ENCODE data around the gene ARHGDIA. TPM values are rescaled to one million over a fixed set of nuclear protein-coding genes. Genes with fewer than 3 reads are reported as not detected.

ARHGDIA gene
- total and polyA plus RNA-seq, 2 of the 8 experiments (the other 6 are each of a cell fraction or from before 2014, with no cell fraction given): 62.4 to 217 TPM

- TF ChIP-seq RNF2 (IDR thresholded peaks at IDR 0.05; ENCODE audit: borderline replicate concordance, low read depth, low read length, missing control alignments, poor library complexity, severe bottlenecking): no peak
These were observed 49.4 kb downstream of the ARHGDIA start (continued) for GRCh38 chr17:81821603-81822311.
